H1 (cell line): ENCODE results near the gene NADSYN1. TPM values are rescaled to one million over a fixed set of nuclear protein-coding genes. Genes with fewer than 3 reads are reported as not detected.

Source experiments
- CTCF ChIA-PET: fragments of 300-600 bp; sonication (Branson Sonifier 250); formaldehyde crosslinking; loops from one replicate; lab custom pipeline; 2021; ENCODE audit not compliant: partially characterized antibody; lab: Charles Lee
- POLR2A ChIA-PET: fragments of 300-600 bp; sonication (Branson Sonifier 250); formaldehyde crosslinking; loops from one replicate; lab custom pipeline; 2021; ENCODE audit warnings: inconsistent platforms; ENCODE audit not compliant: partially characterized antibody; lab: Charles Lee
- DNase-seq, 2 experiments: peaks; one replicate each; pipeline versions ENCODE4 v3.0.0 to v3.0.0-alpha.2; 2010 to 2022; ENCODE audit warnings: low spot score in 2 of 2, low read depth in 1 of 2, mixed read lengths in 1 of 2
- FAIRE-seq: peaks from 2 replicates; lab custom pipeline; 2011; peaks lifted over from hg19 to GRCh38; lab: Jason Lieb, UNC
- H2AFZ ChIP-seq: 2 replicates; pipeline ENCODE4 v1.8.1; 2012; ENCODE audit warnings: low read length, inconsistent platforms
- H2AK5ac ChIP-seq: 2 replicates; pipeline ENCODE4 v1.6.1; 2013; ENCODE audit warnings: low read depth, low read length
- H2BK120ac ChIP-seq: replicated peaks from 2 replicates; pipeline ENCODE3; 2013; ENCODE audit warnings: low read depth, low read length, inconsistent platforms
- H2BK12ac ChIP-seq: 2 replicates; pipeline ENCODE4 v1.6.1; 2013; ENCODE audit warnings: low read depth, low read length
- H2BK15ac ChIP-seq: 2 replicates; pipeline ENCODE4 v1.6.1; 2013; ENCODE audit warnings: low read length
- H2BK20ac ChIP-seq: 2 replicates; pipeline ENCODE4 v1.6.1; 2013; ENCODE audit warnings: low read length
- H2BK5ac ChIP-seq: 2 replicates; pipeline ENCODE4 v1.6.1; 2013; ENCODE audit warnings: low read depth, low read length
- H3K14ac ChIP-seq: 2 replicates; pipeline ENCODE4 v1.6.1; 2013; ENCODE audit warnings: inconsistent platforms; ENCODE audit not compliant: insufficient read length
- H3K18ac ChIP-seq: 2 replicates; pipeline ENCODE4 v1.6.1; 2013; ENCODE audit warnings: low read length; ENCODE audit errors: extremely low read depth
- H3K23ac ChIP-seq: 2 replicates; pipeline ENCODE4 v1.6.1; 2013; ENCODE audit warnings: inconsistent platforms; ENCODE audit not compliant: insufficient read length
- H3K23me2 ChIP-seq: 2 replicates; pipeline ENCODE4 v1.6.1; 2013; ENCODE audit warnings: low read depth, low read length
- H3K27ac ChIP-seq: 2 replicates; pipeline ENCODE4 v1.6.1; 2011; ENCODE audit warnings: low read depth, low read length, inconsistent platforms
- H3K27me3 ChIP-seq, 4 experiments: replicated peaks in 1 of 4; 1 replicate in 1 of 4; 2 replicates in 3 of 4; pipeline versions ENCODE4 v1.6.1 to v1.8.1; 2011 to 2013; ENCODE audit warnings: low read length in 3 of 4, mild to moderate bottlenecking in 3 of 4, inconsistent platforms in 2 of 4, mixed read lengths in 2 of 4, moderate library complexity in 1 of 4; ENCODE audit not compliant: control insufficient read depth in 3 of 4, insufficient read depth in 3 of 4; ENCODE audit errors: extremely low read depth in 1 of 4
- H3K36me3 ChIP-seq, 4 experiments: 2 replicates each; pipeline versions ENCODE4 v1.6.1 to v1.8.1; 2011 to 2013; ENCODE audit warnings: mild to moderate bottlenecking in 4 of 4, low read length in 3 of 4, moderate library complexity in 2 of 4, control low read depth in 1 of 4, inconsistent platforms in 1 of 4; ENCODE audit not compliant: insufficient read depth in 4 of 4, control insufficient read depth in 2 of 4
- H3K4ac ChIP-seq: replicated peaks from 2 replicates; pipeline ENCODE3; 2013; ENCODE audit warnings: low read length, low read depth, mixed read lengths, inconsistent platforms; ENCODE audit not compliant: insufficient read length
- H3K4me1 ChIP-seq, 4 experiments: replicated peaks in 1 of 4; 1 replicate in 1 of 4; 2 replicates in 3 of 4; pipeline versions ENCODE4 v1.6.1 to v1.8.1; 2011 to 2013; ENCODE audit warnings: low read length in 3 of 4, inconsistent platforms in 2 of 4, mixed read lengths in 1 of 4; ENCODE audit not compliant: insufficient read depth in 4 of 4, control insufficient read depth in 3 of 4
- H3K4me2 ChIP-seq, 2 experiments: 2 replicates each; pipeline versions ENCODE4 v1.6.1 to v1.8.1; 2011 to 2013; ENCODE audit warnings: low read depth in 2 of 2, low read length in 2 of 2, control low read depth in 1 of 2, inconsistent platforms in 1 of 2, mild to moderate bottlenecking in 1 of 2; ENCODE audit not compliant: insufficient read depth in 1 of 2
- H3K4me3 ChIP-seq, 4 experiments: fragments of 200-600, 300-600 bp in 1 of 4; sonication (generic), shearing (Covaris generic), sonication (Bioruptor Twin) in 1 of 4; 2 replicates each; pipeline versions ENCODE4 v1.5.1 to v1.8.1; 2011 to 2016; ENCODE audit warnings: low read length in 4 of 4, low read depth in 3 of 4, control low read depth in 2 of 4, inconsistent platforms in 2 of 4, mild to moderate bottlenecking in 2 of 4, mixed read lengths in 1 of 4, moderate library complexity in 1 of 4; ENCODE audit not compliant: insufficient read depth in 2 of 4; ENCODE audit errors: extremely low read depth in 1 of 4
- H3K56ac ChIP-seq: replicated peaks from 2 replicates; pipeline ENCODE3; 2013; ENCODE audit warnings: low read depth, mild to moderate bottlenecking, mixed read lengths, low read length, inconsistent platforms; ENCODE audit not compliant: insufficient read length
- H3K79me1 ChIP-seq: 2 replicates; pipeline ENCODE4 v1.6.1; 2013; ENCODE audit warnings: low read depth, low read length, control low read depth
- H3K79me2 ChIP-seq, 2 experiments: 2 replicates each; pipeline versions ENCODE4 v1.6.1 to v1.8.1; 2012 to 2013; ENCODE audit warnings: low read length in 2 of 2, mild to moderate bottlenecking in 2 of 2, inconsistent platforms in 1 of 2; ENCODE audit not compliant: insufficient read depth in 2 of 2, control insufficient read depth in 1 of 2
- H3K9ac ChIP-seq, 4 experiments: replicated peaks in 1 of 4; 1 replicate in 1 of 4; 2 replicates in 3 of 4; pipeline versions ENCODE4 v1.6.1 to v1.8.1; 2011 to 2013; ENCODE audit warnings: low read depth in 3 of 4, low read length in 3 of 4, control low read depth in 2 of 4, mild to moderate bottlenecking in 2 of 4, moderate library complexity in 2 of 4, inconsistent platforms in 1 of 4; ENCODE audit errors: extremely low read depth in 1 of 4
- H3K9me3 ChIP-seq, 2 experiments: 2 replicates each; pipeline versions ENCODE4 v1.6.1 to v1.8.1; 2012 to 2013; ENCODE audit warnings: mild to moderate bottlenecking in 2 of 2, moderate library complexity in 2 of 2, control low read depth in 1 of 2, inconsistent platforms in 1 of 2, low read depth in 1 of 2, low read length in 1 of 2, mixed read lengths in 1 of 2; ENCODE audit not compliant: insufficient read depth in 2 of 2
- H4K20me1 ChIP-seq, 2 experiments: replicated peaks in 1 of 2; 2 replicates each; pipeline versions ENCODE3 to v1.8.1; 2011 to 2013; ENCODE audit warnings: inconsistent platforms in 2 of 2, low read length in 2 of 2, mild to moderate bottlenecking in 1 of 2; ENCODE audit not compliant: insufficient read depth in 2 of 2, control insufficient read depth in 1 of 2
- H4K5ac ChIP-seq: 2 replicates; pipeline ENCODE4 v1.6.1; 2013; ENCODE audit warnings: low read length, low read depth, mixed read lengths, inconsistent platforms; ENCODE audit not compliant: insufficient read length
- H4K8ac ChIP-seq: 2 replicates; pipeline ENCODE4 v1.8.0; 2013; ENCODE audit warnings: mild to moderate bottlenecking, moderate library complexity, low read length, inconsistent platforms; ENCODE audit not compliant: insufficient read depth; ENCODE audit errors: extremely low read depth
- H4K91ac ChIP-seq: replicated peaks from 2 replicates; pipeline ENCODE3; 2013; ENCODE audit warnings: low read length, mixed read lengths, inconsistent platforms; ENCODE audit not compliant: insufficient read length
- ASH2L ChIP-seq: fragments of 200-600, 300-600 bp; sonication (generic); IDR thresholded peaks from one replicate; pipeline ENCODE4 v1.7.1; 2017; ENCODE audit warnings: low read length
- TEAD4 ChIP-seq: IDR thresholded peaks from 2 replicates; pipeline ENCODE4 v1.6.1; 2012; ENCODE audit warnings: low read depth, low read length, inconsistent platforms, mixed read lengths
- WGBS, 2 experiments: shearing (Covaris generic) in 1 of 2; methylation state at CpG; one replicate each; pipeline versions ENCODE4 v1.1.6 to v1.1.7; 2013 to 2015; ENCODE audit warnings: low lambda C conversion rate in 2 of 2, mixed read lengths in 2 of 2, inconsistent platforms in 1 of 2, low coverage in 1 of 2, missing lambda C conversion rate in 1 of 2; ENCODE audit not compliant: insufficient replicate concordance in 2 of 2, insufficient coverage in 1 of 2, insufficient read length in 1 of 2; ENCODE audit errors: extremely low coverage in 1 of 2, missing lambda C conversion rate in 1 of 2; 5-methylcytosine and 5-hydroxymethylcytosine counted together
- polyA plus RNA-seq, 7 experiments: library from polyadenylated mRNA; depleted of rRNA in 3 of 7; stranded (reverse) in 5 of 7; unstranded in 2 of 7; fragments of >200 nt in 5 of 7; fragments of 200-250 nt in 2 of 7; gene quantifications; 1 replicate in 5 of 7; 2 replicates in 1 of 7; 4 replicates in 1 of 7; pipeline versions ENCODE4 v1.2.1 to v1.2.3, GENCODE V29; 2011 to 2013; ENCODE audit warnings: missing spikeins in 2 of 7, mixed read lengths in 2 of 7
- total RNA-seq: library from RNA; stranded (reverse); fragmentation: NEBNext Ultra II Directional; extraction: Animal tissue kit (Norgen Biotek cat#: 25700); gene quantifications from 2 replicates; pipeline ENCODE4 v1.2.1, GENCODE V29; 2021

The NADSYN1 gene
- total and polyA plus RNA-seq, 2 of the 8 experiments (the other 6 are each of a cell fraction or from before 2014, with no cell fraction given) = 38.3 to 38.6 TPM

DNA sequence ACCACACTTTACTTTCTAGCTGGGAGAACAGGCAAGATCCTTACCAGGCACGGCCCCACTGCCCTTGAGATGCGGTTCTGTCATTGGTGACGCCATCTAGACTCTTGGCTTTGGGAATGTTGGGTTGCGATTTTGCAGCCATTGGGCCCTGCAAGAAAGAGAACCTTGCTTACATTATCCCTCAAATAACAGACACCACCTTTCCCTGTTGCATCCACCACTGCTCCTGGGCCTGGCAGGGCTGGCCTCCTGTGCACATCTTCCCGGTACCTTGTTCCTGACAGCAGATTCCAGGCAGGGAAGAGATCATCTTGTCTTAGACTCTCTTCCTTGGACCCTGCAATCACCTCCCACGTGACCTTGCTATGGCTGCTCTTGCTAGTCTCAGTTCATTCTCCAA, 8.2 kb upstream of the NADSYN1 start:
- H4K5ac ChIP-seq = no peak overlapping the region
- H3K14ac ChIP-seq = no peak overlapping the region
- DNase-seq (no peak), FAIRE-seq (no peak)
- 96% methylated on average over 6 of the region's 6 CpGs; no CpG with 5 or more reads in 1 of the 2 experiments for WGBS, 2 experiments
- H3K56ac ChIP-seq = no peak overlapping the region
- ChIA-PET POLR2A (no interaction called here), CTCF (interaction anchor here (1.0 to 1.4 kb wide), 2 partner anchors 22 to 73 kb away, joined by 3 to 4 read pairs; no protein-coding TSS in a partner anchor)
- H3K4me1 ChIP-seq = peaks cover 0 to 9% (median 2%) of the 10 kb centered on the region in 4 experiments; a peak in 3 of 7 replicates
- H3K23ac ChIP-seq = no peak overlapping the region
- H3K36me3 ChIP-seq = peaks cover 36 to 75% (median 56%) of the 10 kb centered on the region in 4 experiments
- H3K4me3 ChIP-seq = no peak overlapping the region
- peaks cover 18% of the 10 kb centered on the region for H3K79me1 ChIP-seq
- H2BK5ac ChIP-seq = no peak overlapping the region
- H2BK20ac ChIP-seq = no peak overlapping the region
- no peak overlapping the region for H2AK5ac ChIP-seq
- no peak overlapping the region for H2BK15ac ChIP-seq
- TF ChIP-seq TEAD4 (no peak), ASH2L (no peak)
- H2AFZ ChIP-seq = no peak overlapping the region
- no peaks in the 10 kb centered on the region for H3K9me3 ChIP-seq
- H3K4ac ChIP-seq = no peak overlapping the region
- H4K20me1 ChIP-seq = peaks cover 5 to 31% of the 10 kb centered on the region in 2 experiments
- H3K27me3 ChIP-seq = no peaks in the 10 kb centered on the region
- no peak overlapping the region for H3K27ac ChIP-seq
- H2BK12ac ChIP-seq = no peak overlapping the region
- peaks cover 20% of the 10 kb centered on the region for H3K23me2 ChIP-seq
- H3K79me2 ChIP-seq = peaks cover 0 to 41% of the 10 kb centered on the region in 2 experiments; a peak in 3 of 4 replicates
- no peak overlapping the region for H2BK120ac ChIP-seq
- H3K18ac ChIP-seq = no peak overlapping the region
- H4K8ac ChIP-seq = no peak overlapping the region
- no peak overlapping the region for H4K91ac ChIP-seq
- H3K9ac ChIP-seq = no peak overlapping the region
- no peak overlapping the region for H3K4me2 ChIP-seq
